HG03095 (cell line): Measurements from ENCODE around the gene FN1.
"Not testable (repeated sequence)": the region's sequence is repeated elsewhere in the genome, so short reads cannot be mapped to it uniquely, and the experiment has no call there.

Experiments
- ATAC-seq: cut with Tn5 transposase; IDR thresholded peaks from one replicate; pipeline ENCODE4 v1.9.1; 2021; ENCODE audit warnings: moderate library complexity; ENCODE audit not compliant: unreplicated experiment

FN1 gene

GRCh38 chr2:215423928-215424540 is 11.8 kb downstream of the FN1 start:
- ATAC-seq = no peak

- ATAC-seq = no peak
Measured at GRCh38 chr2:215423234-215423633, 12.6 kb downstream of the FN1 start.

GRCh38 chr2:215422676-215423075 is 13.2 kb downstream of the FN1 start:
- no peak for ATAC-seq

GRCh38 chr2:215421859-215422461 is 13.9 kb downstream of the FN1 start:
- ATAC-seq = no peak

- ATAC-seq = no peak
Measured at GRCh38 chr2:215420471-215420935, 15.4 kb downstream of the FN1 start.

GRCh38 chr2:215419769-215420470 is 15.9 kb downstream of the FN1 start:
- ATAC-seq = no peak

- no peak for ATAC-seq
Measured at GRCh38 chr2:215419113-215419512, 16.8 kb downstream of the FN1 start.

- no peak for ATAC-seq
Measured at GRCh38 chr2:215418064-215418963, 17.6 kb downstream of the FN1 start.

GRCh38 chr2:215417400-215417951 is 18.4 kb downstream of the FN1 start:
- ATAC-seq = no peak

GRCh38 chr2:215416656-215417055 is 19.2 kb downstream of the FN1 start:
- ATAC-seq = no peak

GRCh38 chr2:215415820-215416577 is 19.9 kb downstream of the FN1 start:
- no peak for ATAC-seq

- no peak for ATAC-seq
Measured at GRCh38 chr2:215415218-215415617, 20.6 kb downstream of the FN1 start.

GRCh38 chr2:215414674-215415073 is 21.2 kb downstream of the FN1 start:
- no peak for ATAC-seq

GRCh38 chr2:215413974-215414373 is 21.9 kb downstream of the FN1 start:
- no peak for ATAC-seq

- ATAC-seq = no peak
Measured at GRCh38 chr2:215413484-215413777, 22.4 kb downstream of the FN1 start.

GRCh38 chr2:215411941-215412743 is 23.7 kb downstream of the FN1 start:
- no peak for ATAC-seq

- ATAC-seq = no peak
Measured at GRCh38 chr2:215410932-215411285, 25.0 kb downstream of the FN1 start.

GRCh38 chr2:215410181-215410931 is 25.5 kb downstream of the FN1 start:
- ATAC-seq = not testable (repeated sequence)
